PC-3 (cell line): ENCODE results near the gene ATG9A.

Experiments
- EZH2 ChIP-seq: fragments of 300-600 bp; sonication (generic); IDR thresholded peaks from one replicate; pipeline ENCODE4 v1.6.1; 2017; ENCODE audit warnings: antibody characterized with exemption, mild to moderate bottlenecking, low read length; ENCODE audit not compliant: unreplicated experiment
- EZH2phosphoT487 ChIP-seq: fragments of 300-600 bp; sonication (generic); IDR thresholded peaks from 2 replicates; pipeline ENCODE4 v1.6.1; 2018; ENCODE audit warnings: mild to moderate bottlenecking, antibody characterized with exemption, low read length, borderline replicate concordance
- TF ChIP-seq, protein P1 (sequence below): fragments of 300-600 bp; sonication (generic); conservative IDR thresholded peaks from 2 replicates; pipeline ENCODE4 v1.5.1; 2017; ENCODE audit warnings: antibody characterized with exemption, low read depth, mild to moderate bottlenecking, low read length

DNA sequence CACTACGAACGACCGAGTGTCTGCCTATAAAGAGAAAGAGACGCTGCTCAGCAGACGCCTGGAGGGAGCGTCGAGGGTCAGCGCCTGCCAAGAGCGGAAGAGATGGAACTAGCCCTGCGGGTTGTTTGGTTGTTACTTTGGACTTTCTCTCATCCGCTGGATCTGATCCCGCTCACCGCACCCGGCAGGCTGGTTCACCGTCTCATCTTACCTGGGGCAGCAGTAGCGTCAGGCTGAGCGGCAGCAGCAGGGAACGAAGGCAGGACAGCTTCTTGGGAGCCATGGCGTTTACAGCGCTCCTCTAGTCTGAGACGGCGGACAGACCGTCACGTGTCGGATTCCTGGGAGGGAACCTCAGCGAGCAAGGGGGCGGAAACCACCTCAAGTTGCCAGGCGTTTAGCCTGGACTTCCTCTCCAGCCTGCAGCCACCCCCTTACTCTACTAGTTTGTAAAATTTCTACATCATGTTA lies 13.9 kb upstream of the ATG9A start:
- TF ChIP-seq, protein P1, sequence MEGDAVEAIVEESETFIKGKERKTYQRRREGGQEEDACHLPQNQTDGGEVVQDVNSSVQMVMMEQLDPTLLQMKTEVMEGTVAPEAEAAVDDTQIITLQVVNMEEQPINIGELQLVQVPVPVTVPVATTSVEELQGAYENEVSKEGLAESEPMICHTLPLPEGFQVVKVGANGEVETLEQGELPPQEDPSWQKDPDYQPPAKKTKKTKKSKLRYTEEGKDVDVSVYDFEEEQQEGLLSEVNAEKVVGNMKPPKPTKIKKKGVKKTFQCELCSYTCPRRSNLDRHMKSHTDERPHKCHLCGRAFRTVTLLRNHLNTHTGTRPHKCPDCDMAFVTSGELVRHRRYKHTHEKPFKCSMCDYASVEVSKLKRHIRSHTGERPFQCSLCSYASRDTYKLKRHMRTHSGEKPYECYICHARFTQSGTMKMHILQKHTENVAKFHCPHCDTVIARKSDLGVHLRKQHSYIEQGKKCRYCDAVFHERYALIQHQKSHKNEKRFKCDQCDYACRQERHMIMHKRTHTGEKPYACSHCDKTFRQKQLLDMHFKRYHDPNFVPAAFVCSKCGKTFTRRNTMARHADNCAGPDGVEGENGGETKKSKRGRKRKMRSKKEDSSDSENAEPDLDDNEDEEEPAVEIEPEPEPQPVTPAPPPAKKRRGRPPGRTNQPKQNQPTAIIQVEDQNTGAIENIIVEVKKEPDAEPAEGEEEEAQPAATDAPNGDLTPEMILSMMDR, result no peak
- TF ChIP-seq EZH2 (no peak), EZH2phosphoT487 (no peak)
